PC-9 (cell line): Measurements from ENCODE around the gene PDLIM7.
A peak's percentile ranks its signal among the peaks of the same experiment; 100 is the strongest.

Experiments
- CTCF ChIP-seq: fragments of 200-600 bp; sonication (generic); conservative IDR thresholded peaks from 2 replicates; pipeline ENCODE4 v1.6.1; 2017; ENCODE audit warnings: mixed run types, antibody characterized with exemption, mild to moderate bottlenecking, moderate library complexity
- EZH2 ChIP-seq: fragments of 200-600 bp; sonication (generic); IDR thresholded peaks from 2 replicates; pipeline ENCODE4 v1.8.0; 2017; ENCODE audit warnings: antibody characterized with exemption, low read depth

GRCh38 chr5:177456976-177457851 is 40.2 kb downstream of the PDLIM7 start:
- peak; percentile 68 for TF ChIP-seq CTCF
- TF ChIP-seq EZH2: no peak
